GM18508 (cell line): ENCODE measurements around the gene SLC7A1.

Source experiments
- ATAC-seq: cut with Tn5 transposase; IDR thresholded peaks from one replicate; pipeline ENCODE4 v1.9.1; 2021; ENCODE audit warnings: moderate number of reproducible peaks; ENCODE audit not compliant: insufficient read depth, unreplicated experiment

SLC7A1 gene

DNA sequence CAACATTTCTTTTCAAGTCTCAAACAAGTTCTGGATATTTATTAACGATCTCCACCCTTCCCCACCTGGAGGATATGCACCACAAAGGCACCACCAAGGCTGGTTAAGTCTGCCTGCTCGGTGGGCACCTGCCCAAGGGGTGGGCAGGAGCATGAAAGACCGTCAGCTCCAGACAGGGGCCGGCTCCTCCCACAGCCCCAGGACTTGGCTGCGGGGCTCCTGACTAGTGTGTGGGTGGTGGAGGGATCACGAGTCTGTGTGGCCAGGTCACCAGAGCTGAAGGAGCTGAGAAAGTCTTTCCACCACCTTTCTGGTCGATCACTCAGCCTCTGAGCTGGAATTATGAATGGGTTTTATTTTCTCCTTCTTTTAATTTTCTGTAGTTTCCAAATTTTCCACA lies 7.8 kb downstream of the SLC7A1 start:
- ATAC-seq = no peak

- ATAC-seq = no peak
These were observed 12.3 kb downstream of the SLC7A1 start for GRCh38 chr13:29583073-29583785.

DNA sequence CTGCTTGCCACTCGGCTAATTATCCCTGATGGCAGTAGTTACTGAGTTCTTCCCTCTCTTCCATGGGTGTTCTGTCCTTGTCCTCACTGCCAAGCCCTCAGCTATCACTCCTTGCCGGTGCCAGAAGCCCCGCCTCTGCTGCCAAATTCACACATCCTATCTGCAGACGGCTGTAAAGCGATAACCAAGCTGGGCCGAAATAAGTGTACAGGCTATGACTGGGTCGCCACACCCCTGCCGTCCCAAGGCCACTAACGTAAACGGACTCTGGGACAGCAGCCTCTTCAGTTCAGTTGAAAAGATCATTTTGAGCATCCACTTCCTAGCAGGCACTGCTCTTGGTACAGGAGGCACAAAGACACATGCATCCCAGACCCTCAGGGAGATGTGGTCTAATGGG lies 13.3 kb downstream of the SLC7A1 start:
- ATAC-seq = no peak

GRCh38 chr13:29581666-29582065 lies 13.8 kb downstream of the SLC7A1 start:
- ATAC-seq = no peak

DNA sequence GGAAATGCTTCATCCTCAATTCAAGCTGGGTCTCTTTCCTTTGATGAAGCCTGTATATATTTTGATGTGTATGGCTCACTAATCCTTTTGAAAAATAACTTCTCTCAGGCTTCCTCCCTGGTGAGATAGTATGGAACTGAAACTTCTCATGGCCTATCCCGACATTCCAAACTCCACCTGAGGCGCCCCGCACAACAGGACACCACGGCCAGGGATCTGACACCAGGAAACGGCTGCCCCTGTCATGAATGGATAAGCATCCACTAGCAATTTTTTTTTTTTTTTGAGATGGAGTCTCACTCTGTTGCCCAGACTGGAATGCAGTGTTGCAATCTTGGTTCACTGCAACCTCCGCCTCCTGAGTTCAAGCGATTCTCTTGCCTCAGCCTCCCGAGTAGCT lies 16.4 kb downstream of the SLC7A1 start:
- no peak for ATAC-seq

- ATAC-seq = no peak
These were observed 17.0 kb downstream of the SLC7A1 start for GRCh38 chr13:29578300-29579085.

- no peak for ATAC-seq
These were observed 18.1 kb downstream of the SLC7A1 start for GRCh38 chr13:29577136-29578051.

DNA sequence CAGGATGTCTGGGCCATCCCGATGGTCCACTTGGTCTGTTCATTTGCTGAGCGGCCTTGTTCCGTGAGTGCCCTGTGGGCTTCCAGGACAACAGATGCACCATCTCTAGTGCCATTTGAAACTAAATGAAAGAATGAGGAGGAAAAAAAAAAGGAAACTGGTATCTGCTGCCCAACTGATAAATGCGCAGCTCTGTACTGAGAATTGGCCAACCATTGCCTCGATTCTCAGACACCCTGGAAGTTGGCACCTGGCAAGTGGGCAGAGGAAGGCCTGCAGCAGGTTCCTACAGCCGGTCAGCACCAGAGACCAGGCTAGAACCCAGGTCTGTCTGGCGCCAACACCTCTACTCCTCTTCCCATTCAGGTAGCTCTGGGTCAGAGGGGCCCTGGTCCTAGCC lies 18.9 kb downstream of the SLC7A1 start:
- ATAC-seq = no peak

DNA sequence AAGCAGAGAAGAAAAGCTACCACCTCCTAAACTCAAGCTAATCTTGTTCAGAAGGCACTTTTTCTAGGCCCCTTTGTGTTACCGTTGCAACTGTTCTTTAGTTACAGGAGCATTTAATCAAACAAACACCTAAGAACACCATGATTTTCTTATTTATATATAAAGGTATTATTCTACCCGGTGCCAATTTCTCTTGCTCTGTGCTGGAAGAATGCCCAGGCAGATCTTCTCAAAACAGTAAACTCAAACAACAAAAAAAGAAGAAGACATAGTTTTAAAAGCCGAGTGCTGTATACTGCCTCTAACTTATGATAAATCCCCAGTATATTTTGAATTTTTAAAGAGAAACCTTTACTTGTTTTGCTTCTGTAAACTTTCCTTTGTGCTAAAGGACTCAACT lies 20.4 kb downstream of the SLC7A1 start:
- no peak for ATAC-seq

DNA sequence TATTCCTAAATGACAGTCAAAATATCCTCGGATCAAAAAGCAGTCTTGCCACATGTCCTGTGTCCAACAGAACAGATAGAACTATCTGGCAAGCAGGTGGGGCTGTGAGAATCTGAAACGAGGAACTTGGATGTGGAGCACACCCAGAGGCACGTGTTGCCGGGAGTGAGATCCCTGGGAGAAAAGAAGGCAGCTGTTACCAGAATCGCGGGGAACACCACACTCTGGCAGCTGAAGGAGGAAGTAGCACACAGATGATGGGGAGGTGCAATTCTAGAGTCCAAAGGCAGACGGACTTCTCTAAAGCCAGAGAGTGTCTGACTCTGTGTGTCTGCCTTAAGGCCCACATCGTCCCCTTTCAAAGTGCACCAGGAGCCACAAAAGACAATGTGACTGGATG lies 22.3 kb downstream of the SLC7A1 start:
- ATAC-seq = no peak

GRCh38 chr13:29572575-29572974 lies 22.9 kb downstream of the SLC7A1 start:
- ATAC-seq = no peak

DNA sequence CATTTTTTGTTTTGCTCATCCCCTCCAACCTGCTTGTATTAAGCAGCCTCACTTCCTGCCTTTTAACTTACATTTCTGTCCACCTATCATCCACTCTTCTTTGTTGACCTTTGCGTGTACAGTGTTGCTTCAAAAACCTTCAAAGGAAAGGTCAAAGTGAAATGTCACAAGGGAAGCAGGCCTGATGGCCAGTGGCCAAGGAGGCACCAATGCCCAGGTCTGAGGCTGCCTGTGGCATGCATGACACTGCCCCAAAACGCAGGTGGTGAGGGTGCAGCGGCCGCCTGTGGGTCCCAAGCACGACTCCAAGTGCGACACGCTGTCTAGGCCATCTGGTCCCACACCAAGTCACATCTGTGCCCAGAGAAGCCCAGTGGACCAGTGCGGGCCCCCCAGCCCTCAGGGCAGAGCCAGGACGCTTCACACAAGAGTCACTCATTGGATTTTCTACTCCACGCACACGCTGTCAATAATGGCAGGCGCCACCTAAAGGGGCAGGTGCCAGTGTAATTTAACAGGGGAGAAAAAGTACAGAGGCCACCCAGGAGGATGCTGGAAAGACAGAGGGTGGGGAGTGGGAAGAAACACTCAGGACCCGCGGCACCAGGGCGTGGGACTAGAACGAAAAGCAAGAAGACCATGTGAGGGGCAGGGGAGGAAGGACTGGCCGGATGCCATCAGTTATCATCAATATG lies 23.5 kb downstream of the SLC7A1 start:
- ATAC-seq = no peak

DNA sequence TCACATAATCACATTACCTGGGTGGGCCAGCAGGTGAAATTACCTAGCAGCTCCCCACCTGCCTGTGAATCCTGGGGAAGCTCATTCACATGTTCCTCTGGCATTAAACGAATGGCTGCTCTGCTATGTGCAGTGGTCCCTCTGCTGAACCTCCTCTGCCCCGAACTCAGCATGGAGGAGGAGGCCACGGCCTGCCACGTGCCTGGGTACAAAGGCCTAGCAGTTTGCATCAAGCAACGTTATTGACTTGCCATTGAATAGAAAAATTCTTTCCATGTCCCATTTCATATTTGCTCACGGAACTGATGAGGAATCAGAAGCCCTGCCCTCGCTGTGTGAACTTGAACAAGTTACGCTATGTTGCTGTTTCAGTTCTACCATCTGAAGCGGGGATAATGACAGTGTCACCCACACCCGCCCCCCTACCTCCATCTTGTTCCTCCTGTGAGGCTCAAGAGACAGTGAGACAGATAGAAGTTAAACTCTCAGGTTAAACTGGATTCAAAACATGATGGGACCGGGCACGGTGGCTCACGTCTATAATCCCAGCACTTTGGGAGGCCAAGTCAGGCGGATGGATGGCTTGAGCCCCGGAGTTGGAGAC lies 25.3 kb downstream of the SLC7A1 start:
- no peak for ATAC-seq

- no peak for ATAC-seq
These were observed 26.0 kb downstream of the SLC7A1 start for GRCh38 chr13:29569253-29570050.

GRCh38 chr13:29568731-29569130 lies 26.8 kb downstream of the SLC7A1 start:
- no peak for ATAC-seq

GRCh38 chr13:29567411-29567810 lies 28.1 kb downstream of the SLC7A1 start:
- ATAC-seq = no peak

GRCh38 chr13:29566206-29566605 lies 29.3 kb downstream of the SLC7A1 start:
- no peak for ATAC-seq

- ATAC-seq = no peak
These were observed 30.7 kb downstream of the SLC7A1 start for GRCh38 chr13:29564818-29565217.

GRCh38 chr13:29564373-29564772 lies 31.1 kb downstream of the SLC7A1 start:
- ATAC-seq = no peak
